ENCODE measurements around the gene TBCC.

DNA sequence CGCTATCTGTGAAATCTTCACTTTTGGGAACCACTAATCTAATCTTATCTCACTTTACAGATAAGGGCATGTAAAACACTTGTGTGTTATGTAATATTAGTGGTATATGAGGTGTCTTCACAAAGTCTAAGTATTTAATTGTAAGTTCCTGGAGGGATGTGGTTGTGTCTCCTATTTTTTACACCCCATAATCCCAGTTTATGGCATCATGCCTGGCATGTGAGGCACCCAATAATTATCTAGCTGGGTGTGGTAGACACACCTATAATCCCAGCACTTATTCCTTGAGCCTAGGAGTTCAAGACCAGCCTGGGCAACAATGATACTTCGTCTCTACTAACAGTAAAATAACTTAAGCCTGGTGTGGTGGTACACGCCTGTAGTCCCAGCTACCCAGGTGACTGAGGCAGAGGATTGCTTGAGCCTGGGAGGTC is 16.5 kb upstream of the TBCC start:
- TF ChIP-seq, protein P1, sequence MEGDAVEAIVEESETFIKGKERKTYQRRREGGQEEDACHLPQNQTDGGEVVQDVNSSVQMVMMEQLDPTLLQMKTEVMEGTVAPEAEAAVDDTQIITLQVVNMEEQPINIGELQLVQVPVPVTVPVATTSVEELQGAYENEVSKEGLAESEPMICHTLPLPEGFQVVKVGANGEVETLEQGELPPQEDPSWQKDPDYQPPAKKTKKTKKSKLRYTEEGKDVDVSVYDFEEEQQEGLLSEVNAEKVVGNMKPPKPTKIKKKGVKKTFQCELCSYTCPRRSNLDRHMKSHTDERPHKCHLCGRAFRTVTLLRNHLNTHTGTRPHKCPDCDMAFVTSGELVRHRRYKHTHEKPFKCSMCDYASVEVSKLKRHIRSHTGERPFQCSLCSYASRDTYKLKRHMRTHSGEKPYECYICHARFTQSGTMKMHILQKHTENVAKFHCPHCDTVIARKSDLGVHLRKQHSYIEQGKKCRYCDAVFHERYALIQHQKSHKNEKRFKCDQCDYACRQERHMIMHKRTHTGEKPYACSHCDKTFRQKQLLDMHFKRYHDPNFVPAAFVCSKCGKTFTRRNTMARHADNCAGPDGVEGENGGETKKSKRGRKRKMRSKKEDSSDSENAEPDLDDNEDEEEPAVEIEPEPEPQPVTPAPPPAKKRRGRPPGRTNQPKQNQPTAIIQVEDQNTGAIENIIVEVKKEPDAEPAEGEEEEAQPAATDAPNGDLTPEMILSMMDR (IDR thresholded peaks at IDR 0.05) = no peak
- no peak for TF ChIP-seq POLR2A (IDR thresholded peaks at IDR 0.05)
- TF ChIP-seq POLR2AphosphoS5 (IDR thresholded peaks at IDR 0.05) = peak in 1 of 3 donors; percentile 36
- no peak for TF ChIP-seq EP300 (IDR thresholded peaks at IDR 0.05; ENCODE audit: low read depth)
